Activated CD4-positive, alpha-beta memory T cell treated with anti-CD3 and anti-CD28 coated beads for 36 hours (primary cell): ENCODE measurements around the gene TMEM86B. TPM values are rescaled to one million over a fixed set of nuclear protein-coding genes. Genes with fewer than 3 reads are reported as not detected.

Experiments
- CTCF ChIA-PET: fragments of 350-600 bp; sonication (Branson Sonifier 250); formaldehyde crosslinking; loops from one replicate; lab custom pipeline; 2021; ENCODE audit warnings: antibody characterized with exemption, inconsistent platforms; lab: Charles Lee
- POLR2A ChIA-PET: fragments of 350-600 bp; sonication (Branson Sonifier 250); formaldehyde crosslinking; loops from one replicate; lab custom pipeline; 2021; ENCODE audit warnings: antibody characterized with exemption; lab: Charles Lee
- DNase-seq: peaks from one replicate; pipeline ENCODE4 v3.0.0-alpha.2; 2020
- H3K27ac Mint-ChIP-seq: one replicate; pipeline ENCODE4 v1.8.0; 2021; ENCODE audit warnings: mixed read lengths
- H3K27me3 Mint-ChIP-seq: one replicate; pipeline ENCODE4 v1.8.0; 2021; ENCODE audit warnings: mixed read lengths
- H3K36me3 Mint-ChIP-seq: one replicate; pipeline ENCODE4 v1.8.0; 2021; ENCODE audit warnings: mixed read lengths
- H3K4me1 Mint-ChIP-seq: one replicate; pipeline ENCODE4 v1.8.0; 2021; ENCODE audit warnings: low read depth, mixed read lengths
- H3K4me3 Mint-ChIP-seq: one replicate; pipeline ENCODE4 v1.8.0; 2021; ENCODE audit warnings: mild to moderate bottlenecking, mixed read lengths
- H3K9me3 Mint-ChIP-seq: one replicate; pipeline ENCODE4 v1.8.0; 2021; ENCODE audit warnings: mixed read lengths
- intact Hi-C: fragments of 100-400 bp; cut with micrococcal nuclease; formaldehyde crosslinking; loops from one replicate; pipeline ENCODE4 v1.15.1; 2023
- total RNA-seq, 2 experiments: library from RNA; stranded (reverse); gene quantifications; one replicate each; pipeline ENCODE4 v1.2.3, GENCODE V29; 2021

The TMEM86B gene
- total RNA-seq, 2 experiments from 2014 or later: 4.8 to 6.5 TPM

DNA sequence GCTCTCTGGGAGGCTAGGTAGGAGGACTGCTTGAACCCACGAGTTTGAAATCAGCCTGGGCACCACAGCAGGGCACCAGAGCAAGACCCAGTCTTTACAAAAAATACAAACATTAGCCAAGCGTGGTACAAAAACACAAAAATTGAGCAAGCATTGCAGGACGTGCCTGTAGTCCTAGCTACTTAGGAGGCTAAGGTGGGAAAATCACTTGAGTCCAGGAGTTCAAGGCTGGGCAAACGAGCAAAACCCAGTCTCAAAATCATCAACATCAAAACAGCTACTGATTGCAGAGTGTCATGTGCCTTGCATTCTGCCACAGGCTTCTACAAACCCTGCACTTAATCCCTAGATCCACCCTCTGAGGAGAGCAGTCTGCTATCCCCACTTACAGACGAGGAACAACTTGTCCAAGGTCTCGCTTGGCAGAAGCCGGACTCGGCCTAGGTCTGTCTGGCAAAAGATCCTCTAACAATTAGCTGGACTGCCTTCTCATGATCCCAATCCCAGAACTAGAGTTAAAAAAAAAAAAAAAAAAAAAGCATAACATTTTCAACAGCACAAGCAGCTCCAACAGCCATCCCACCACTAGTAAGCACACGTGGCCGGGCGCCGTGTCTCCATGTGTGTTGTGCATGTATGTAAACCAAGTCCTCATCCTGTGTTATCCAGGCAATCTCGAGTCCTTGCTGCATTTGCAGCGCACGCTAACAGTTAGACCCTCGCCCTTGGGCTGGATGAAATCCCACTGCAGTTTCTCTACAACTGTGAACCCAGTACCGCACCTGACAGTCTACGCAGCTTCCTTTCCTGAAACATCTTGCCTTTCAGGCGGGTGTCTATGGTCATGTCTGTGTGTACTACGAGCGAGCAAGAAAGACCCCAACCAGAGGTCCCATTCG is 28.2 kb upstream of the TMEM86B start:
- ChIA-PET POLR2A (interaction anchor here (0.6 to 3.9 kb wide), 5 partner anchors 9 to 127 kb away, joined by 3 to 20 read pairs (median 12); partner anchors contain the start of genes HSPBP1, KMT5C and TMEM238), CTCF (interaction anchor here (0.8 to 2.6 kb wide), 5 partner anchors 44 to 376 kb away, joined by 3 to 9 read pairs (median 4); partner anchors contain the start of genes KMT5C and TMEM238)
- H3K4me1 Mint-ChIP-seq: peaks cover 50% of the 10 kb centered on the region
- H3K27me3 Mint-ChIP-seq: no peaks in the 10 kb centered on the region
- H3K27ac Mint-ChIP-seq: peak overlapping the region; percentile 98
- peaks cover 33% of the 10 kb centered on the region for H3K36me3 Mint-ChIP-seq
- DNase-seq: peak; percentile 32
- intact Hi-C loops: loop anchor here (5.0 to 10.0 kb wide), 3 partner anchors 35 to 385 kb away; partner anchors contain the start of genes ZNF580 and ZNF581
- H3K4me3 Mint-ChIP-seq: peak overlapping the region; percentile 93
- H3K9me3 Mint-ChIP-seq: no peaks in the 10 kb centered on the region

- Mint-ChIP-seq H3K9me3 (no peaks in the 10 kb centered on the region), H3K4me3 (peak overlapping the region; percentile 93), H3K27me3 (no peaks in the 10 kb centered on the region), H3K36me3 (peaks cover 41% of the 10 kb centered on the region), H3K4me1 (peaks cover 60% of the 10 kb centered on the region), H3K27ac (peak overlapping the region; percentile 98)
- POLR2A ChIA-PET: interaction anchor here (0.6 to 3.9 kb wide), 9 partner anchors 24 to 886 kb away, joined by 3 to 20 read pairs (median 5); partner anchors contain the start of genes HSPBP1, KMT5C, RPL28 and TMEM238
- CTCF ChIA-PET: interaction anchor here (0.8 to 2.6 kb wide), 8 partner anchors 44 to 397 kb away, joined by 3 to 9 read pairs (median 4); partner anchors contain the start of genes KMT5C and ZNF628
- intact Hi-C loops: loop anchor here (5.0 to 10.0 kb wide), 3 partner anchors 36 to 386 kb away; partner anchors contain the start of genes ZNF580 and ZNF581
- DNase-seq: peak; percentile 80
These were observed 27.3 kb upstream of the TMEM86B start for GRCh38 chr19:55255618-55256423.

DNA sequence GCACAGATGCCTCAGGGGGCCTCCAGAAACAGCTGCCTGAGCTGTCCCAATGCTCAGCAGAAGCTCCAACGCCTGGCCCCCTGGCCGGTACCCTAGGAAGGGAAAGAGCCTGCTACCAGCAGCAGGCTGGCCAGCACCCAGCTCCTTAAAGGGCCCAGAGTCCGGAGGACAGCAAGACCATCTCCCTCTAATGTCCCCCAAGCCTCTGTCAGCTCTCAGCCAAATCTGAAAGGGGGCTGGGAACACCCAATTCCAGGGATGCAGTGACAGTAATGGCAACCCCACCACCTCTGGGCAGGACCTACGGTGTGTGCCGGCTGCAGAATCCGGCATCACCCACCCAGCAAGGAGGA is 26.0 kb upstream of the TMEM86B start:
- H3K27ac Mint-ChIP-seq: peak overlapping the region; percentile 98
- peaks cover 44% of the 10 kb centered on the region for H3K36me3 Mint-ChIP-seq
- H3K9me3 Mint-ChIP-seq: no peaks in the 10 kb centered on the region
- ChIA-PET POLR2A (interaction anchor here (1.1 to 3.9 kb wide), 4 partner anchors 25 to 153 kb away, joined by 3 to 18 read pairs (median 10); partner anchors contain the start of genes HSPBP1, RPL28 and UBE2S), CTCF (interaction anchor here (0.9 to 2.6 kb wide), 6 partner anchors 47 to 399 kb away, joined by 3 to 9 read pairs (median 3); partner anchors contain the start of gene KMT5C)
- H3K27me3 Mint-ChIP-seq: no peaks in the 10 kb centered on the region
- DNase-seq: no peak
- intact Hi-C loops: loop anchor here (10.0 kb wide), 1 partner anchor 80 kb away; no protein-coding TSS in a partner anchor
- peak overlapping the region; percentile 93 for H3K4me3 Mint-ChIP-seq
- H3K4me1 Mint-ChIP-seq: peaks cover 57% of the 10 kb centered on the region

GRCh38 chr19:55253842-55254624 is 25.5 kb upstream of the TMEM86B start:
- intact Hi-C loops: loop anchor here (10.0 kb wide), 1 partner anchor 79 kb away; no protein-coding TSS in a partner anchor
- Mint-ChIP-seq H3K36me3 (peaks cover 44% of the 10 kb centered on the region), H3K9me3 (no peaks in the 10 kb centered on the region), H3K4me1 (peaks cover 55% of the 10 kb centered on the region), H3K27me3 (no peaks in the 10 kb centered on the region), H3K4me3 (peak overlapping the region; percentile 93), H3K27ac (peak overlapping the region; percentile 98)
- ChIA-PET CTCF (interaction anchor here (0.6 to 2.6 kb wide), 4 partner anchors 48 to 401 kb away, joined by 3 to 9 read pairs (median 4); partner anchors contain the start of genes KMT5C and U2AF2), POLR2A (interaction anchor here (0.6 to 3.9 kb wide), 7 partner anchors 26 to 389 kb away, joined by 3 to 18 read pairs (median 5); partner anchors contain the start of genes HSPBP1, KMT5C, RPL28 and TMEM238)
- DNase-seq: peak; percentile 79

- Mint-ChIP-seq H3K4me3 (peak overlapping the region; percentile 93), H3K27ac (peak overlapping the region; percentile 98), H3K36me3 (peaks cover 46% of the 10 kb centered on the region), H3K4me1 (peaks cover 64% of the 10 kb centered on the region), H3K27me3 (no peaks in the 10 kb centered on the region), H3K9me3 (no peaks in the 10 kb centered on the region)
- intact Hi-C loops: loop anchor here (10.0 kb wide), 1 partner anchor 78 kb away; no protein-coding TSS in a partner anchor
- ChIA-PET CTCF (interaction anchor here (1.2 kb wide), 1 partner anchor 130 kb away, joined by 3 read pairs; no protein-coding TSS in a partner anchor), POLR2A (interaction anchor here (0.8 to 3.9 kb wide), 6 partner anchors 27 to 154 kb away, joined by 3 to 18 read pairs (median 4); partner anchors contain the start of genes HSPBP1, KMT5C, TMEM238 and UBE2S)
- no peak for DNase-seq
These were observed 24.4 kb upstream of the TMEM86B start for GRCh38 chr19:55252760-55253663.

- H3K36me3 Mint-ChIP-seq: peaks cover 36% of the 10 kb centered on the region
- peaks cover 61% of the 10 kb centered on the region for H3K4me1 Mint-ChIP-seq
- H3K9me3 Mint-ChIP-seq: no peaks in the 10 kb centered on the region
- peak overlapping the region; percentile 64 for H3K4me3 Mint-ChIP-seq
- intact Hi-C loops: loop anchor here (1.0 to 10.0 kb wide), 2 partner anchors 8 to 77 kb away; partner anchors contain the start of gene PPP6R1
- POLR2A ChIA-PET: interaction anchor here (0.8 to 1.3 kb wide), 3 partner anchors 8 to 139 kb away, joined by 3 to 6 read pairs (median 4); partner anchors contain the start of genes KMT5C and PPP6R1
- peak; percentile 75 for DNase-seq
- peak overlapping the region; percentile 98 for H3K27ac Mint-ChIP-seq
- H3K27me3 Mint-ChIP-seq: no peaks in the 10 kb centered on the region
- CTCF ChIA-PET: interaction anchor here (0.5 to 1.2 kb wide), 3 partner anchors 16 to 167 kb away, joined by 3 read pairs; no protein-coding TSS in a partner anchor
These were observed 22.9 kb upstream of the TMEM86B start for GRCh38 chr19:55251341-55252081.

DNA sequence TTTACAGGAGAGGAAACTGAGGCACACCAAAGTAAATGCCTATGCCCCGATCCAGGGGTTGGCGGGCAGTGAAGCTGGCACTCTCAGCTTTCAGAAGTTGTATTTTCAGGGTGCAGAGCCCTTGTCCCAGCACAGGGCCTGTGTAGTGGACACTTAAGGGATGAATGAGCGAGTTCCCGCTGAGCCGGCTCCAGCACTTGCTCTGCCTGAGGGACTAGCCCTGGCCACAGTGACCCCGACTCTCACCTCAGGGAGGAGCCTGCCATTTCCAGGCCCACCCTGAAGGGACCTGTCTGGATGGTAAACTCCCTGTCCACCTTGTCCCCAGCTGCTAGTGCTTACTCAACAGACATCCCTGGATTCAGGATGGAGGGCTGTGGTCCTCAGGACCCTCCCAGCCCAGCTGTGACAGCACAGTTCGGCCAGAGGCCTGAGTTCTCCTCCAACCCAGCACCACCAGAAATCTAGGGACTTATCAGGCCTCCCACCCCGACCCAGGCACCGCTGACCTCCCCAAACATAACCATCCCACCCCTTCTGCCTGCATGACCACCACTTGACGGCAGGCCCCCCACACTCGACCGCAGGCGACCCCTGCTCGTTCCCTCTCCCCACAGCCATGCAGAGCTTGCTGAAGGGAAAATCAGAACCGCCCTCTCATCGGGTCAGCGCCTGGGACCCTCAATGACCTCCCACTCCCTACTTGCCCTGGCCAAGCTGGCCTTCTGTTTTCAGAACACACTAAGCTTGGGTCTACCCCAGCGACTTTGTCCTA is 21.9 kb upstream of the TMEM86B start:
- intact Hi-C loops: loop anchor here (1.0 to 10.0 kb wide), 2 partner anchors 9 to 76 kb away; partner anchors contain the start of gene PPP6R1
- POLR2A ChIA-PET: interaction anchor here (1.3 kb wide), 1 partner anchor 9 kb away, joined by 6 read pairs; the partner anchor contains the start of gene PPP6R1
- Mint-ChIP-seq H3K36me3 (peaks cover 29% of the 10 kb centered on the region), H3K27me3 (no peaks in the 10 kb centered on the region), H3K4me1 (peaks cover 51% of the 10 kb centered on the region), H3K27ac (peak overlapping the region; percentile 98), H3K4me3 (no peak overlapping the region), H3K9me3 (no peaks in the 10 kb centered on the region)
- CTCF ChIA-PET: interaction anchor here (0.5 to 1.0 kb wide), 3 partner anchors 15 to 404 kb away, joined by 3 read pairs; partner anchors contain the start of gene U2AF2
- no peak for DNase-seq

DNA sequence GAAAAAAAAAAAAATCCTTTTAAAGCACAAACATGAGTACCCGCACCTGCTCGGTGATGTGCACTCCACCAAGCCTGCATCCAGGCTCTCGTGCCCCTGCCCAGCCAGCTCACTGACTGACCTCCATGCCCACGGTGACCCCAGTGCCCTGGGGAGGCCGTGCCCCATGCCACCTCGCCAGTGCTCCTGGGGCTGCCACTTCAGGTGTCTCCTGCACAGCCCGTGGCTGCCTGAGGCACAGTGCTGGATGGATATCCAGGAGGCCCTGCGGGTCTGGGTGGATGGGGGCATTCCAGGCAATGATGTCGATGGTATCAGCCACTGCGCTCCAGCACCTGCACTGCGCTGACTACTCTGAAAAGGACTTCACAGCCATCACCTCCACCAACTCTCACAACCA is 21.3 kb upstream of the TMEM86B start:
- Mint-ChIP-seq H3K9me3 (no peaks in the 10 kb centered on the region), H3K4me3 (no peak overlapping the region), H3K36me3 (peaks cover 24% of the 10 kb centered on the region), H3K27ac (no peak overlapping the region), H3K27me3 (no peaks in the 10 kb centered on the region), H3K4me1 (peaks cover 48% of the 10 kb centered on the region)
- ChIA-PET POLR2A (no interaction called here), CTCF (no interaction called here)
- intact Hi-C loops: loop anchor here (10.0 kb wide), 1 partner anchor 75 kb away; no protein-coding TSS in a partner anchor
- DNase-seq: no peak
